ENCODE measurements around the gene ERC1.
A peak's percentile ranks its signal among the peaks of the same experiment; 100 is the strongest.

The ERC1 gene

DNA sequence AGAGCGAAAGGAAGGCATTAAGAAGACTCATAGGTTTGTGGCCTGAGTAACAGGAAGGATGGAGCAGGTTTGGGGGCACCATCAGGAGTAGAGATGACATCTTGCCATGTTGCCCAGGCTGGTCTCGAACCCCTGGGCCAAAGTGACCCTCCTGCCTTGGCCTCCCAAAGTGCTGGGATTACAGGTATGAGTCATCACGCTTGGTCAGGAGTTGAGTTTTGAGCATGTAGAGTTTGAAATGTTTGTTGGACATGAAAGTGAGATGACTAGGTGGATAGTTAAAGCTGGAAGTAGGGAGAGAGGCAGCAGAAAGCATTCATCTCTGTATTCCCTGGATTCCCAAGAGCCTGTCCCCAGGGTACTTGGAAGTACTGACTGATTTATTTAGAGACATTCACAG, 112.6 kb downstream of the ERC1 start:
- no peak for DNase-seq (ENCODE audit: low spot score)
- POLR2A ChIA-PET (ENCODE audit: low non-redundant PET): no interaction called here
- H3K27ac ChIP-seq: no peak overlapping the region
- CTCF ChIA-PET: interaction anchor here (0.6 to 1.2 kb wide), 2 partner anchors 11 to 351 kb away, joined by 3 to 4 read pairs; no protein-coding TSS in a partner anchor
- TF ChIP-seq, protein P1, sequence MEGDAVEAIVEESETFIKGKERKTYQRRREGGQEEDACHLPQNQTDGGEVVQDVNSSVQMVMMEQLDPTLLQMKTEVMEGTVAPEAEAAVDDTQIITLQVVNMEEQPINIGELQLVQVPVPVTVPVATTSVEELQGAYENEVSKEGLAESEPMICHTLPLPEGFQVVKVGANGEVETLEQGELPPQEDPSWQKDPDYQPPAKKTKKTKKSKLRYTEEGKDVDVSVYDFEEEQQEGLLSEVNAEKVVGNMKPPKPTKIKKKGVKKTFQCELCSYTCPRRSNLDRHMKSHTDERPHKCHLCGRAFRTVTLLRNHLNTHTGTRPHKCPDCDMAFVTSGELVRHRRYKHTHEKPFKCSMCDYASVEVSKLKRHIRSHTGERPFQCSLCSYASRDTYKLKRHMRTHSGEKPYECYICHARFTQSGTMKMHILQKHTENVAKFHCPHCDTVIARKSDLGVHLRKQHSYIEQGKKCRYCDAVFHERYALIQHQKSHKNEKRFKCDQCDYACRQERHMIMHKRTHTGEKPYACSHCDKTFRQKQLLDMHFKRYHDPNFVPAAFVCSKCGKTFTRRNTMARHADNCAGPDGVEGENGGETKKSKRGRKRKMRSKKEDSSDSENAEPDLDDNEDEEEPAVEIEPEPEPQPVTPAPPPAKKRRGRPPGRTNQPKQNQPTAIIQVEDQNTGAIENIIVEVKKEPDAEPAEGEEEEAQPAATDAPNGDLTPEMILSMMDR (conservative IDR thresholded peaks at IDR 0.05; ENCODE audit: low read depth): no peak

- no peak overlapping the region for H3K27ac ChIP-seq
- TF ChIP-seq, protein P1 (conservative IDR thresholded peaks at IDR 0.05; ENCODE audit: low read depth): no peak
- POLR2A ChIA-PET (ENCODE audit: low non-redundant PET): no interaction called here
- CTCF ChIA-PET: interaction anchor here (0.6 to 1.2 kb wide), 4 partner anchors 9 to 37 kb away, joined by 4 to 6 read pairs (median 4); no protein-coding TSS in a partner anchor
- no peak for DNase-seq (ENCODE audit: low spot score)
These were observed 113.2 kb downstream of the ERC1 start for GRCh38 chr12:1104088-1104800.

DNA sequence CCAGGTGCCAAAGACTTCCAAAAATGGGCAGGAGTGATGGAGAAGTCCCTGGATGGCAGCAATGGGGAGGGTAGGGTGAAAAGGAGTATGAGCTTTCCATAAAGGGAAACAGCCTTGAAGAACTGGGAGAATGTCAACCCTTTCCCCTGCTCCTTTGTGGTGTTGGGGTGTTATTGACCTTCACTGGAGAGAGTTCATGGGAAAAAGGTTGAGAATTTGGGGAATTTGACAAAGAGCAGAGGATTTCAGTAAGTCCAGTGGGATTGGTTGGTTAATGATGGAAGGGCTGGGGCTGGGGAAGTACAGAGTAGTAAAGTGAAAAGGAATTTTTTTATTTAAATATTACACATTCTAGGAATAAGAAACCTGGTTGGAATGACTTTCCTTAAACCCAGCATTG, 116.6 kb downstream of the ERC1 start:
- no peak for DNase-seq (ENCODE audit: low spot score)
- POLR2A ChIA-PET (ENCODE audit: low non-redundant PET): no interaction called here
- H3K27ac ChIP-seq: no peak overlapping the region
- CTCF ChIA-PET: interaction anchor here (0.6 to 1.4 kb wide), 2 partner anchors 10 to 580 kb away, joined by 3 to 5 read pairs; no protein-coding TSS in a partner anchor
- TF ChIP-seq, protein P1 (conservative IDR thresholded peaks at IDR 0.05; ENCODE audit: low read depth): no peak

DNA sequence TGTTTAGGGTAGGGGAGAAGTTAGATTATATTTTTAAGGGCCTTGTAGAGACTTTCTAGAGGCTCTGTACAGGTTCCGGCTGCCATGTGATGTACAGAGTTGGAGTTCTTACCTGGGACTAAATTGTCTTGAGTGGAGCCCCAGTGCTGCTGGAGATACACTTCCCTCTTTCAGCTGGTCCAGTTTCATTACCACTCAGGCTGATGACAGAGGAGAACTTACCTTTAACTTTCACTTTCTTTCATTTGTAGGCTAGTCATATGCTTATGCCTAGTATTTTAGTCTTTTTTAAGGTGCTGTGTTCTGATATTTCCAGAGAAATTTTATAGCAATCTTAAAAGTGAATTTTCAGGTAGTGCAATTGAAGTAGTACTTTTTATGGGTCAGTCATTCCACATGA, 117.3 kb downstream of the ERC1 start:
- H3K27ac ChIP-seq: no peak overlapping the region
- TF ChIP-seq, protein P1 (conservative IDR thresholded peaks at IDR 0.05; ENCODE audit: low read depth): no peak
- ChIA-PET POLR2A (ENCODE audit: low non-redundant PET) (no interaction called here), CTCF (interaction anchor here (0.5 to 1.4 kb wide), 4 partner anchors 10 to 581 kb away, joined by 3 to 5 read pairs (median 3); no protein-coding TSS in a partner anchor)
- DNase-seq (ENCODE audit: low spot score): no peak

DNA sequence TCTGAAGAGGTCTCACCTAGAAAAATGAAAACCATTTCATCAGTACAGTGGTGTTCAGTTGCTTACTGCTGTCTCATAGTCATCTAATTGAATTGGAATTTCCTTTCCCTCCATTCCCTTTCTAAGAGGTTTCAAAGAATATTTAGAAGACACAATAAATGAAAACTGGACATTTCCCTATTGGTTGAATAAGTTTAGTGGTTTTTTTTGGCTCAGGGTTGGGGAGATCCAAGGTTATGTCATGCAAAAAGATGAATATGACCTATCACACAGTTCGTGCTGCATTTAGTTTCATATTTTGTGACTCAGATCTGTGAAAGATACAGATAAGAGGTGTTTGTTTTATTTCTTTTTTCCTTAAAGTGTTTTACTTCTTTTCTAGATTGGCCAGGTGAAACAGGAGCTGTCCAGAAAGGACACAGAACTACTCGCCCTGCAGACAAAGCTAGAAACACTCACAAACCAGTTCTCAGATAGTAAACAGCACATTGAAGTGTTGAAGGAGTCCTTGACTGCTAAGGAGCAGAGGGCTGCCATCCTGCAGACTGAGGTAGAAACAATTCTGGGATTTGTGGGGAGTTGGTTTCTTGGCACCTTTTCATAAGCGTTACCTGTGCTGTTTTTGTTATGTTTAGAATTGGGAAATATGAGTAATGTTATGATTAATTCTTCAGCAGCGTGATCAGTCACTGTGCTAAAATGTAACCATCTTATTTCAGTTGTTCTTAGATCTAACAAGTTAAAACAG, 124.6 kb downstream of the ERC1 start:
- TF ChIP-seq, protein P1 (conservative IDR thresholded peaks at IDR 0.05; ENCODE audit: low read depth): no peak
- peak; percentile 67 for DNase-seq (ENCODE audit: low spot score)
- no peak overlapping the region for H3K27ac ChIP-seq
- ChIA-PET CTCF (interaction anchor here (1.1 kb wide), 1 partner anchor 166 kb away, joined by 4 read pairs; the partner anchor contains the start of gene RAD52), POLR2A (ENCODE audit: low non-redundant PET) (no interaction called here)

DNA sequence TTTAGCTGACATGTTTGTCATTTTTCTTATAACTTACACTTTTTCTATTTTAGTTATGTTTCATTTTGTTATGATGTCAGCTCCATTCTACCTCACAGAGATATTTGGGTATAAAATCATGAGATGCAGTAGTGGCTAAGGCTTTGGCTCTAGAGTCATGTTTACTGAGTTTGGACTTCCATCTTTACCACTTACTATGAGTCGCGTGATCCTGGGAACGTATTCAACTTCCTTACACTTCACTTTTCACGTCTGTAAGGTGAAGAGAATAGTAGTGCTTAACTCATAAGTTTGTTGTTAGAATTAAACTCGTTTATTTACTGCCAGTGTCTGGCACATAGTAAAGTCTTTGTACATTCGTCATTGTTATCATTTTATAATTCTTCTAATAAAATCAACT, 126.3 kb downstream of the ERC1 start:
- ChIA-PET CTCF (interaction anchor here (0.6 to 1.7 kb wide), 15 partner anchors 9 to 517 kb away, joined by 3 to 31 read pairs (median 4); no protein-coding TSS in a partner anchor), POLR2A (ENCODE audit: low non-redundant PET) (no interaction called here)
- TF ChIP-seq, protein P1 (conservative IDR thresholded peaks at IDR 0.05; ENCODE audit: low read depth): no peak
- no peak overlapping the region for H3K27ac ChIP-seq
- DNase-seq (ENCODE audit: low spot score): no peak

Data from RWPE1 (cell line).